Thymus (tissue), 11 donors: ENCODE measurements around the gene HPCAL4. TPM values are rescaled to one million over a fixed set of nuclear protein-coding genes. Genes with fewer than 3 reads are reported as not detected.

Experiments
- DNase-seq, 9 donors: peaks; one replicate each; pipeline ENCODE4 v3.0.0-alpha.2; 2013; ENCODE audit warnings: low spot score in 9 of 9, low read depth in 6 of 9, missing footprints in 1 of 9
- H3K27ac ChIP-seq, 2 donors: one replicate each; pipeline ENCODE4 v1.5.1; 2013; ENCODE audit warnings: control low read depth in 1 of 2, low read depth in 1 of 2, low read length in 1 of 2, mild to moderate bottlenecking in 1 of 2, moderate library complexity in 1 of 2
- H3K27me3 ChIP-seq, 2 donors: one replicate each; pipeline ENCODE4 v1.5.1; 2013; ENCODE audit warnings: low read length in 1 of 2; ENCODE audit not compliant: control insufficient read depth in 2 of 2, insufficient read depth in 1 of 2
- H3K36me3 ChIP-seq, 2 donors: one replicate each; pipeline ENCODE4 v1.5.1; 2013; ENCODE audit warnings: low read length in 1 of 2, mild to moderate bottlenecking in 1 of 2, moderate library complexity in 1 of 2; ENCODE audit not compliant: control insufficient read depth in 2 of 2, insufficient read depth in 2 of 2
- H3K4me1 ChIP-seq, 2 donors: one replicate each; pipeline ENCODE4 v1.5.1; 2013; ENCODE audit warnings: low read length in 2 of 2; ENCODE audit not compliant: control insufficient read depth in 2 of 2, insufficient read depth in 2 of 2
- H3K4me3 ChIP-seq, 2 donors: one replicate each; pipeline ENCODE4 v1.5.1; 2013; ENCODE audit warnings: low read length in 2 of 2, control low read depth in 1 of 2, mild to moderate bottlenecking in 1 of 2
- H3K9me3 ChIP-seq, 2 donors: one replicate each; pipeline ENCODE4 v1.5.1; 2013; ENCODE audit warnings: low read length in 1 of 2, mild to moderate bottlenecking in 1 of 2; ENCODE audit not compliant: control insufficient read depth in 2 of 2, insufficient read depth in 1 of 2
- WGBS: extraction: QIAGEN DNeasy Blood & Tissue Kit; methylation state at CpG from one replicate; pipeline ENCODE4 v1.1.7; 2013; 5-methylcytosine and 5-hydroxymethylcytosine counted together
- polyA plus RNA-seq: library from polyadenylated mRNA; stranded (reverse); fragments of 200-250 nt; gene quantifications from one replicate; pipeline ENCODE4 v1.2.3, GENCODE V29; 2013
- total RNA-seq: library from RNA; stranded (reverse); fragments of 120-200 nt; gene quantifications from one replicate; pipeline ENCODE4 v1.2.4, GENCODE V29; 2013
- donor health status: healthy.

HPCAL4 gene
- total and polyA plus RNA-seq, 2 donors, result 0.24 to 0.34 TPM

DNA sequence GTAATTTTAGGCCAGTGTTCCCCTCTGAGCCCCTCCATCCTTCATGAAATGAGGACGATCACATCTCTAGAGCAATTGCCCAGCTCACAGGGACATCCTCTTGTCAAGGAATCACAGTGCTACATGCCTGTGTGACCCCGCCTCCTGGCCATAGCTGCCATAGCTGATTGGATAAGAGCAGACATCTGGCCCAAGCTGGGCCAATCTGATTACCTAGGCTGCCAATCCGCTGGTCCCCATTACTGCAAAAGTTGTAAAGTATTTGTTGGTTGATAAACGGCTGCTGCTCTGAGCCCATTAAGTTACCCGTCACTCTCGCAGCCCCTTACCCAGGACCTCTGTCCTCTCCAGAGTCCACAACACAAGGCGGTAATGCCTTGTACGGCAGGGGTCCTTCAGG, 27.7 kb downstream of the HPCAL4 start:
- Histone ChIP-seq H3K4me1 (no peaks in the 10 kb centered on the region), H3K36me3 (no peaks in the 10 kb centered on the region), H3K27ac (no peak overlapping the region), H3K4me3 (no peak overlapping the region), H3K9me3 (no peaks in the 10 kb centered on the region), H3K27me3 (peaks cover 0 to 28% of the 10 kb centered on the region in 2 donors)
- no peak for DNase-seq
- 92% methylated on average over 8 of the region's 8 CpGs for WGBS

DNA sequence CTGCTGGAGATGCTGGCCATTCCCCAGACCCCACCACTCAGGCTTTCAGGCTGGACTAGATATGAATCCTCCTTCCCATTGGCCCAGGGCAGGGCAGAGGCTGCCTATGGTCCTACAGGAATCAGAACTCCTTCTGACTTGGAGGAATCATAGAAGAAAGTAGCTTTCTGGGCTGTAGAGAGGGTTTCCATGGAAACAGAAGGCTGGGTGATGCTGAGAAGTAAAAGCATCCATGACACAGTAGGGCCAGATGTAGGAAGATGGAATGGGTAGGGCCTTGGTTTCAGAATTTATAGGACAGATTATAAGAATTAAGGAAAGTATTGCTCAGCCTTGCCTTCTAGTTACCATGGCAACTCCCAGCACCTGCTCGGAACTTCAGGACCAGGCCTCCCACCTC, 28.4 kb downstream of the HPCAL4 start:
- no peak for DNase-seq
- 98% methylated on average over 1 of the region's 1 CpG for WGBS
- no peaks in the 10 kb centered on the region for H3K4me1 ChIP-seq
- peaks cover 0 to 22% of the 10 kb centered on the region in 2 donors for H3K27me3 ChIP-seq
- no peak overlapping the region for H3K4me3 ChIP-seq
- no peak overlapping the region for H3K27ac ChIP-seq
- no peaks in the 10 kb centered on the region for H3K9me3 ChIP-seq
- no peaks in the 10 kb centered on the region for H3K36me3 ChIP-seq

DNA sequence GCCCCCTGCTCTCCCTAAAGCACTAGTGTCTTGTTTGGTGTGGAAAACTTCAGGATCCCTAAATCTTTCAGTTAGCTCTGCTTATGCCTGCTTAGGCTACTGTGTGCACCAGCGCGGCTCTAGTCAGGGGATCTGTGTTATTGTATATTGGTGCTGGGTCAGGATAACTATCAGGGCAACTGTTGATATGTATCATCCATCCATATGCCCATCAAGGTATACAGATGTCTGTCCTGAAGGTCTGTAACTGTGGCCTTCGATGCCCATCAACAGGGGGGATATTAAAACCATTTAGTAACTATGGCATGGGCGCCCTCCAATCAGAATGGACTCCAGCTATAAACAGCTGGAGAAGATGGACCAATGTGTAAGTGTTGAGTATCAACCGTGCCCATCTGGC, 31.7 kb downstream of the HPCAL4 start:
- Histone ChIP-seq H3K27me3 (peaks cover 0 to 20% of the 10 kb centered on the region in 2 donors), H3K36me3 (no peaks in the 10 kb centered on the region), H3K4me1 (no peaks in the 10 kb centered on the region), H3K4me3 (no peak overlapping the region), H3K9me3 (no peaks in the 10 kb centered on the region), H3K27ac (no peak overlapping the region)
- DNase-seq, result no peak
- 92% methylated on average over 5 of the region's 5 CpGs for WGBS

DNA sequence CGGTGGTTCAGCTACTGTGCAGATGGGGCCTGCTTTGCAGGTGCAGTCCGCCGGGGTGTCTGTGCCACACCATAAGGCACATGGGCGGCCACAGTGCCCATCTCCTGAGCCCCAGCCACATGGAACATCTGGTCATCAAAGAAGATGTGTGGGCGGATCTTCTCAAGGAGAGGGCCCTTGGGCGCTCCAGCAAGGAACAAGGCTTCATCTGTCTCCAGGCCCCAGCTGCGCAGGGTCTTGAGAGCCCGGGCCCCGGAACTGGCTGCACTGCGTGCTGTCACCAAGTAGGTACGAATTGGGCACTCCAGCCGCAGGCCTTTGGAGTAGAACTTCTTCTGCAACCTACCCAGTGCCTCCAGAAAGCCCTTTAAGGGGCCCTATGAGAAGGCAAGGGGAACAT, 32.1 kb downstream of the HPCAL4 start:
- Histone ChIP-seq H3K4me3 (no peak overlapping the region), H3K27me3 (peaks cover 0 to 25% of the 10 kb centered on the region in 2 donors), H3K36me3 (no peaks in the 10 kb centered on the region), H3K9me3 (no peaks in the 10 kb centered on the region), H3K4me1 (no peaks in the 10 kb centered on the region), H3K27ac (no peak overlapping the region)
- WGBS, result 97% methylated on average over 12 of the region's 12 CpGs
- no peak for DNase-seq

DNA sequence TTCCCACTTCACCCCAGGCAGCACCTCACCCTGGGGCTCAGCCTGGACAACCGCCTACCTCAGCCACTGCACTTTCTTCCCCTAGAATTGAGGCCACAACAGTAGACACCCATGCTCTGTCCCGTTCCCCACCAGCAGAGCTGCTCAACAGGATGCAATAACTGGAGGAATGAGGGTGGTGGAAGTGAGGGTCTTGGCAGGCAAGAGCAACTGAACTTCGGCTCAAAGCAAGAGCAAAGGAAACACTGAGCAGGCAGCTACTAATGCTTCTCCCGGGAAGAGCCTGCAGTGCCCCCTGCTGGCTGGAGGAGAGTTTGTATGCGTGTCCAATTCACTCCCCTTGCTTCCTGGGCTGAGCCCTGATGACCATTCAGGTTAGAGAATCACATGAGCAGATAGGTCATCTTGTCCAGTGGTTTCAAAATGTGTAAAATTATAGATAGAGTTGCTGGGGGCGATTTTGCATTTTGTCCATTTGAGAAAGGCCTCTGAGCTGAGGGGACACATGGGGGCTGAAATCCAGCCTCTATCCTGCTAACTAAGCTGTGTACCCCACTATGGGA, 33.2 kb downstream of the HPCAL4 start:
- Histone ChIP-seq H3K4me1 (no peaks in the 10 kb centered on the region), H3K27ac (no peak overlapping the region), H3K27me3 (peaks cover 0 to 32% of the 10 kb centered on the region in 2 donors), H3K4me3 (no peak overlapping the region), H3K9me3 (no peaks in the 10 kb centered on the region), H3K36me3 (no peaks in the 10 kb centered on the region)
- peak in 8 of 9 donors; percentile 14 to 68 (median 45) for DNase-seq
- WGBS, result 38% methylated on average over 6 of the region's 6 CpGs

DNA sequence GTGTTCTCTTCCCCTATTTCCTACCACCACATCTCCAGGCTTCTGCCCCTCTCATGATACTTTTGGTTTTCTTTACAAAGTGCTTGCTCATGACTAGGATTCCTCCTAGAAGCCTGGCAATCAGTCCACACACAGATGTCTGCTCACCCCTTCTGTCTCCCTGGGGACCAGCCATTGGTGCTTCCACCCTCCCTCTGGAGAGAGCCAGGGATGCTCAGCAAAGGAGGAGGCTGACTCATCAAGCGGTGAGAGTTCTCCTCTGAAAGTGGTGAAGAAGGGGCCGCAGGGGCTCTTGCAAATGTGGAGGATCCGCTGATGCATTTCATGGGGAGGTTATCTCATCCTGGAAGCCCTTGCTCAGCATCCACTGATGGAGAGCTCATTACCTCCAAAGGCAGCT, 33.8 kb downstream of the HPCAL4 start:
- Histone ChIP-seq H3K27me3 (peaks cover 0 to 29% of the 10 kb centered on the region in 2 donors), H3K9me3 (no peaks in the 10 kb centered on the region), H3K27ac (no peak overlapping the region), H3K36me3 (no peaks in the 10 kb centered on the region), H3K4me3 (no peak overlapping the region), H3K4me1 (no peaks in the 10 kb centered on the region)
- no peak for DNase-seq
- 94% methylated on average over 3 of the region's 3 CpGs for WGBS

DNA sequence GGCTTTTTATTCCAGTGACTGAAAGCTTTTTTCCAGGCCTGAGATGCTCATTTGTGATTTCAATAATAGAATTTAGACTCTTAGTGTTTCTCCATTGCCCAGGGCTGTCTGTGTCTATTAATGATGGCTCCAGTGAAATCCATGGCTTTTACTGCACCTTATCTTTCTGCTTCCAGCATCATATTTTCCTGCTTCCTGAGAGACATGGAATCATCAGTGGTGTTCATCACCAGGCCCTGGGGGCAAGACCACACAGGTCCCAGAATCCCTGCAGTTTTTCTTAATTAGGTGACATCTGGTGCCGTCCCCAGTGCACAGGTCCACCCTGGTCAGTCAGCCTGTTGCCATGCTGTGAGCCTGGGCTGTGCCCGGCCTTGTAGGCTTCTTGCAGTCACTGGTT, 34.8 kb downstream of the HPCAL4 start:
- H3K9me3 ChIP-seq, result no peaks in the 10 kb centered on the region
- peaks cover 0 to 25% of the 10 kb centered on the region in 2 donors for H3K27me3 ChIP-seq
- no peak overlapping the region for H3K4me3 ChIP-seq
- H3K4me1 ChIP-seq, result no peaks in the 10 kb centered on the region
- H3K36me3 ChIP-seq, result no peaks in the 10 kb centered on the region
- no peak overlapping the region for H3K27ac ChIP-seq
- WGBS, result 92% methylated on average over 2 of the region's 2 CpGs
- no peak for DNase-seq

DNA sequence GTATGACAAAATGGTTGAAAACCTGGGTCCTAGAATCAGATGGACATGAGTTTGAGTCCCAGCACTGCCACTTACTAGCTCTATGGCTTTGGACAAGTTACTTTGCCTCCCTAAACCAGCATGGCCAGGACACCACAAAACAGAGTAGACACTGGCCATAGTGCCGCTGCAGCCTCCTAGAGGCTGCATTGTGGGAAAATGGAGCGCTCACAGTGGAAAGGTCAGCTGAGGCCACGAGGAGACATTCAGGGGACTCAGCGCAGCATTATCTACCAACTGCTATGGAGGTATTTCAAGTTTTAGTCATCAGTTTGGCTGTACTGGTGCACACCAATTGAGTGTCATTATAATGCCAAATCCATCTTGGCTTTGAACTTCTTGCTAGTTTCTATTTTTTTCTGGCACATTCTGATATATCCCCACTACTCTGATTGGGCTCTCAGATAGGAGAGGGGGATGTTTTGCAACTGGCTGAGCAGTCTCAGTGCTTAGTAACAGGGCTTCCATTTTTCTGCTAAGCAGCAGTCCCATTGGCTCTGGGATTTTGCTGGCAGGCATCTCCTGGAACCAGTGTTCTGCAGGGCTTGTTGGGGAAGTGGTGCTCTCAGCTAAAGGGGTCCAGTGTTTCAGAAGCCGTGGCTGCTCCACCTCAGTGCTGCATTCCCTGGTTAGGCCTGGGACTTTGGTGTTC, 35.5 kb downstream of the HPCAL4 start:
- no peak overlapping the region for H3K27ac ChIP-seq
- WGBS, result 91% methylated on average over 5 of the region's 5 CpGs
- no peaks in the 10 kb centered on the region for H3K36me3 ChIP-seq
- H3K4me1 ChIP-seq, result no peaks in the 10 kb centered on the region
- peaks cover 0 to 25% of the 10 kb centered on the region in 2 donors for H3K27me3 ChIP-seq
- no peak for DNase-seq
- no peaks in the 10 kb centered on the region for H3K9me3 ChIP-seq
- H3K4me3 ChIP-seq, result no peak overlapping the region

DNA sequence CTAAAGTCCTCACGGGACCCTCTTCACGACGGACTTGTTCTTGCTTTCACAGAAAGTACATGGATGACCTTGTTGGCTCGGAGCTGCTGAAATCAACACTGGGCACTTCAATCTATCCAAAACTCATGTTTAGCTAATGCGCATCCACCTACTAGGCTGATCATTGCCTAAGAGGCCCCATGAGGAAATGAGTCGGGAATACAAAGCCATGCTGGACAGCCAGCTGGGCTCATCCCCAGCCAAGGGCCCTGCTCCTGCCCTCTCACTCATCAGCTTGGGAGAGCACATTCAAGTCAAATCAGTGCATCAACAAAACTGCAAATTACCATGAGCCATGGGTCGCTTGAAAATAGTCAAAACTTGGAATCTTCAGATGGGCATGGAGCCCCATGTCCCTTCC, 36.9 kb downstream of the HPCAL4 start:
- peaks cover 0 to 25% of the 10 kb centered on the region in 2 donors for H3K27me3 ChIP-seq
- H3K27ac ChIP-seq, result no peak overlapping the region
- H3K9me3 ChIP-seq, result no peaks in the 10 kb centered on the region
- WGBS, result 89% methylated on average over 7 of the region's 7 CpGs
- H3K4me1 ChIP-seq, result no peaks in the 10 kb centered on the region
- no peak overlapping the region for H3K4me3 ChIP-seq
- H3K36me3 ChIP-seq, result no peaks in the 10 kb centered on the region
- DNase-seq, result no peak
